Fibroblast of skin of back (primary cell): ENCODE measurements around the gene GABBR1.

Experiments
- DNase-seq: peaks from one replicate; pipeline ENCODE4 v3.0.0-alpha.2; 2013

GABBR1 gene

DNA sequence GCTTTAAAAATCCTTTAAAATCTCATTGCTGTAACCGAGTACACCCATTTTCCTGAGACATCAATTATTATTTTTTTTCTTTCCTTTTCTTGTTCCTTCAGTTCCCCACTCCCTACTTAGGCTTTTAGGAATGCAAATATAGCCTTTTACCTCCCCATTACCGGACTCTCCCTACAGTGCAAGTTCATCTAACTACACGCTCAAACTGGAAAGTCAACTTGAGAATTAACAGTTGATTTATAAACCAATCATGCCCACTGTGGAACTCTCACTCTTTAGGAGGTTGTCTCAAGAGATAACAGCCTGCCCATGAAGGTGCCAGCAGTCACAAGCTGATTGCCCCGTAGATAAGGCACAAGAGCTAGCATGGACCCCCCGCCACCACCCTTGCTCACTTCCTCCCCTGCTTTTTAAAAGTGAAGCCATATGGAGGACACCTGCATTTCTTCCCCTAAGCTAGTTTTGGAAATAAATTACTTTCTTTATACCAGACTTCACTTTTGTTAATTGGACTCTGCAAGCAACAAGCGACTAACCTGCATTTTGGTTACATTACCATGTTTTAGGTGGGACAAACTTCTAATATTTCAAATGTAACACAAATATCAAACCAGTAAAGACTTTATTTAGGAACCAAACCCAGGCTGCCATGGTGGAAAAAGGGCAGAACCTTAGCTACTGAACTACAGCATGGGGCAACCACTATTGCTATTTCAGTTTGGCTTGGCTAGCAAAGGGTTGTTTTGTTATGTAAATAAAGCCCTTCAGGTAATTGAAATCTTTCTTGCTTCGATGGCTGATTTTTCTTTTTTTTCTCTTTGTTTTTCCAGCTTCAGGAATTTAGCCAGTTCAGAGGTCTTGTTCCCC, 108.3 kb downstream of the GABBR1 start:
- DNase-seq, result no peak

DNA sequence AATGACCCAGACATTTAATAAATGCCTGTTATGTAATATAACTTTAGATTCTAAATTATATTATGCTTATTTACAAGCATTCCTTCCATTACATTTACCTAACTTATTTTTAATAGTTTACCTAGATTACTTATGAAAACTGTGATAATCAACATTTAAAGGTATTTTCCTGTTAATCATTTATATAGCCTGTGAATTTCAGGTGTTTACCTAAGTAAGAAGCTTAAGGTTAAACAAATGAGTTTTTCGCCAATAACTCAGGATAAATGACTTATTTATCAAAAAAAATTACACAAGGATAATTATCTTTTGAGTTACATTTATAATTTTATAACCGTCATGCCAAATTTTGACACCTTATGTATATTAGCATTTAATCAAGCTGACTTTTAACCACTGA, 108.9 kb downstream of the GABBR1 start:
- no peak for DNase-seq

DNA sequence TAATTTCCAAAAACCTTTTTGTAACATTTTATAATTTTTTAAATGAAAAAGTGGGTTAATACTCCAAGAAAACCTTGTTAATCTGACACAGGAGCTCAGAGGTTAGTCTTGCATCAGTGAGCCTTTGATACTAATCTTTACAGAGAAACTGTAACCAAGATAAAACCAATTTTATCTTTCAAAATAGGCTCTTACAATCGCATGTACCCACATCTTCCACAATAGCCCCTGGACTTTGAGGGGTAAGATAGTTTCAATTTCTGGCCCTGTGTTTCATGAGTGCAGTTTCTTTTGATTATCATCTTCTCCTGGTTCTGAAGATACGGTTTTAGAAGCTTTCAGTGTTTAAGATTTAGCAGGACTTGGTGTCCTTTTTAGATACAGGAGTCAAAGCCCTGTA, 110.8 kb downstream of the GABBR1 start:
- DNase-seq, result no peak

DNA sequence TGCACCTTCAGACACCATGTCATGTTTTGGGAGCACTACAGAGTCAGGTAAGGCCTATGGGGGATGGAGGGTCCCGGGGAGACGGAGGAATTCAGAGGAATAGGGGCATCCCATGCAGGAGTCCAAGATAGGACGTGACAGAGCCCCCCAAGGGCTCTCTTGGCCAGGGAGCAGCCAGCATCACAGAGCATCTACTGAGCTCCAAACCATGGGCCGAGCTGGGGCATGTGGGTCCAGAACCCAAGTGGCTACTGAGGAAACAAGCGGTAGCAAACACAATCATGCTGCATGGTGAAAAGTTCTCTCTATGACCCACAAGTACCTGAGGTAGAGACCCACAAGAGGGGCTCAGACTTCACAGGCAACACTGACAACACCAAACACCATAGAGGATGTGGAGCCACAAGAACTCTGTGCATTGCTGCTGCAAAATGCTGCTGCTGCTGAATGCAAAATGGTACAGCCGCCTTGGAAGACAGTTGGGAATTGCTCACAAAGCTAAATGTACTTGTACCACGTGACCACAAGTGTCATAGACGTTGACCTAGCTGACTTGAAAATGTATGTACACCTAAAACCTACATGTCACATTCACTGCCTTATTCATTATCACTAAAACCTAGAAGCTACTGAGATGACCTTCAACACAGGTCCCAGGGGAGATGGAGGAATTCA, 111.8 kb downstream of the GABBR1 start:
- DNase-seq, result no peak

DNA sequence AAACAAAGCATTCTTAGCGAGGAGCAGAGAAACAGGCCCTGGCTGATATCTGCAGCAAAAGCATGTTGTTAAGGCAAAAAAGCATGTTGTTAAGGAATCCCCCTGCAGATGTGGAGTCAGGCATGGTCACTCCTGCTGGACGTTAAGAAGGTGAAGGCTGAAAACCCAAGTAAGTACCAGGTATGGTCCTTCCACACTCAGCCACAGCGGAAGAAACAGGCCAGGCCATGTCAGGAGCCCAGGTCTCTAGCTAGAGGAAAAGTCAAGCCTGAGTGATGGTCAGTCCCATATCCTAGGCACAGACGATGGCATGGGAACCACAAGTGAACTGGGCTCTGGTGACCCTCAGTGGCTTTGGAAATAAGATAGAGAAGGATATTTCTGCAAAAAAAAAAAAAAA, 112.8 kb downstream of the GABBR1 start:
- DNase-seq, result no peak

DNA sequence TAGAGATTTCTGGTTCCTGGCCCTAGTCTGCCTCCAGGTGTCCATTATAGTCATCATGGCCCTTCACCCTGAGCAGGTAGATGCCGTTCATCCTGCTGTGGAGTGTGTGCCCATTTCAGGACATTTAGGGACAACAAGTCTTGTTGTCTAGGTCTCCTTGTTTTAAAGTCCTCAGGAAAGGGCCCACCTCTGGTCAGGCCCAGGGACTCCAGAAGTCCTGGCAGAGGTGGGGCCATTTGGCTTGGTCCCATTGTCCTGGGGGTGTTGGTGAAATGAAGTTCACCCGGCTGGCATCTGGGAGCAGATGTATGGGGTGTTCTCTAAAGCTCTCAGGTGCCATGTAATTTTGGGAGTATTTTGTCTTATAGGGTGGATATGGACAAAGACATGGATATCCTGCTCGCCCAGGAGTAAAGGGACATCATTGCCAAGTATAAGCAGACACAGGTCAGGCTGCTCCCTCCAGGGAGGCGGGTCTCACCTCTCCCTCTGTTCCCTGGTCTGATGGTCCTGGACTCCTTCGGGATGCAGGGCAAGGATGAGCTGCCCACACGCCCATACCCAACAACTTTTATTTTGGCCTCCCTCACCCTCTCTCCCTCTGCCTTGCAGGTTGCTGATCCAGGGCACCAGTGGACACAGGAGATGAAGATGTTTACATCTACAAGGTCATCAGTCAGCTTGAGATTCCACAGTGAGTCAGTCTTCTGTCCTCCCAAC, 113.5 kb downstream of the GABBR1 start:
- DNase-seq, result no peak

DNA sequence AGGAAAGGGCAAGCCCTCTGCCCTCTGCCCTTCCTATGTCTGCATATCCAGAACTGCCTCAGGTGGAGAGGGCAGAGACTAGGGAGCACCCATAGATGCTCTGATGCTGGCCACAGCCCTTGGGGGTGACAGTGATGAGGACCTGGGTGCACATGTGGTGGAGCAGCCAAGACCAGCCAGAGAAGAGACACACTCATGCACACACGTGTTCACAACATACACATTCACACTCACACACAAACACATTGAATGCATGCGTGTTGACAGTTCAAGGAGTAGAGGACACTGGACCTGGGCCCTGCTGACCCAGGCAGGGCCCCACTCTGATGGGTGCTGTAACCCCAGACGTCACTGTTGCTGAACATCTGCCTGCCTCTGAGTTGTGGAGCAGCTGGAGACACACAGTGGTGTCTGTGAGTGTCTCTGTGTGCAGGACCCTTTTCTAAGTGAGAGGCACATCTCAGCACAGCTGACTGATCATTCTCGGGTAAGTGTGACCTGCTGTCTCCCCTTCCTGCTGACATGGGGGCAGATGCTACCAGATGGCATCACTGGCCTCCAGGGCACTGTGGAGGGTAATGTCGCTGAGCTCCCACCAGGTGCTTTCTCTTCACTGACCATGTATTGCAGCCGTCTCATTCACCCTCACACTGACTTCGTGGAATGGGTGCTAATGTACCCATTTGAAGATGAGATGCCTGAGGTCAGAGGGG, 115.1 kb downstream of the GABBR1 start:
- no peak for DNase-seq

DNA sequence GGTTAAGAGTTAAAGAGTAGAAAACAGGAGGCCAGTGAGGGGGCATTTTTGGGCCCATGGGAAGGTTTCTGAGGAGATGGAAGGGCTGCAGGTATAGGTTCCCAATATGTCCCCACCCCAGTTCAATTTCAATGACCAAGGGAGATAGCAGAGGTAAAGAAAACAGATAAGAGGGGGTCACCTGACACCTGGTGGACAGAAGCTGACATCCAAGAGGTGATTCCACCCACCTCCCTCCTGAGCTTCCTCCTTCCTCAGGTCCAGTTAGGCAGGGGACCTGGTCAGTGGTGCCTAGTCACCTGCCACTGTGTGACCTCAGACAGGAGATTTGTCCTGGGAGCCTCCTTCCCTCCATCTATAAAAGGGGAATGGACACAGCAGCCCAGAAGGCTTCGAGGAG, 115.7 kb downstream of the GABBR1 start:
- DNase-seq, result no peak

DNA sequence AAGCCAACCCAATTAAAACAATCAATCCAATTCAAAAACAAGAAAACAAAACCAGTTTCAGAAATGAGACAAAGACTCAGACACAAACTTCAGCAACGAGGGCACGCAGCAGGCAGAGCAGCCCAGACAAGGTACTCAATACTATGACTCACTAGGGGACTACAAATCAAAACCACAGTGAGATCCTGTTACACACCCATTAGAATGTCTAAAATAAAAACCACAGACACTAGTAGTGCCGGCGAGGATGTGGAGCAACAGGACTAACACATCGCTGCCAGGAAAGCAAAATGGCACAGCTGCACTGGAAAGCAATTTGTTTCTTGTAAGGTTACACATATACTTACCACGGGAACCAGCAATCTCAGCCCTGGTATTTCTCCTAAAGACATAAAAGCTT, 116.9 kb downstream of the GABBR1 start:
- DNase-seq, result peak; percentile 46

DNA sequence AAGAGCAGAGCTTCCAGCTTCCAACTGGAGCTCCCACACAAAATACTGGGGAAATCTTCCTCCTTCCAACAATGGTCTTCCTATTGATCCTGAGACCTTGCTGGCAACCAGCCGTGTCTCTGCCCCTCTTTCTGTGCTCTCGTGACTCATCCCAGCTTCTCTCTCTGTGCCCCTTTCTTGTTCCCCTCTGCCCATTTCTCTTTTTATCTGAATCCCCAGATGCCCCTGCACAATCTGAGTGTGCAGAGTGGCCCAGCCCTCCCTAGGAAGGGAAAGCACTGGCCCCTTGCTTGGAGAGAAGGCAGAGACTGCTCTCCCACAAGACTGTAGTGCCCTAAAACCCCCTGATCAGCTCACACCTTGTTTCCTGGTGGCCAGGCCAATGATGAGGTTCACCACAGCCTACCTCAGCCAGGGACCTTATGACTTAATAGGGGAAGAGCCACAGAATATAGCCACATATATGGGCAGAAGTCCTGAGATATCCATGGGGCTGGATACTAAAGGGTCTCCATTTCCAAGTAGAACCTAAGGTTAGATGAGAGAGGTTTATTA, 122.2 kb downstream of the GABBR1 start:
- DNase-seq, result no peak

DNA sequence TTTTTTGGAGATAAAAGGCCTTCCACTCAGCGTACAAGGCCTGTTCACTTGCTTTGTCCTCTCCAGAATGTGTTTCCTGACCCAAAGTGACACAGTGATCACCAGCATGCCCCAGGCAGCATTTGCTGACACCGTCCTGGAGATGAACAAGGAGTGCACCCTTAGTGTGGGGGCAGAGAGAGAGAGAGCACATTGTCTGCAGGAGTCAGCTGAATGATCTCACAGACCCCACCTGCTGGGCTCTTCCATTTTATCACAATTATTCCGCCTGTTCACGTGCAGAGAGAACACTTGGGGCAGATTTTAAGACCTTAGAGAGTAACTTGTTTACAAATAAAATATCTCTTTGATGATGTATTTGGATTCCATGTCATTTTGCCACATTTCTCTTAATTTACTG, 122.8 kb downstream of the GABBR1 start:
- DNase-seq, result no peak
